Thyroid gland (tissue), 4 donors: ENCODE results near the gene BLNK. TPM values are rescaled to one million over a fixed set of nuclear protein-coding genes. Genes with fewer than 3 reads are reported as not detected.

Experiments
- DNase-seq, 2 donors: peaks; one replicate each; pipeline ENCODE4 v3.0.0-alpha.2; 2019
- H3K27ac ChIP-seq, 3 donors: fragments of 200-600 bp; sonication (generic); 1 replicate in 2 of 3; 2 replicates in 1 of 3; pipeline ENCODE4 v1.5.1; 2016 to 2019; ENCODE audit warnings: mild to moderate bottlenecking in 1 of 3, moderate library complexity in 1 of 3
- H3K27me3 ChIP-seq: fragments of 200-600 bp; sonication (generic); one replicate; pipeline ENCODE4 v1.5.1; 2019
- H3K36me3 ChIP-seq, 2 donors: fragments of 200-600 bp; sonication (generic); one replicate each; pipeline ENCODE4 v1.5.1; 2016 to 2019
- H3K4me1 ChIP-seq, 2 donors: fragments of 200-600 bp; sonication (generic); one replicate each; pipeline ENCODE4 v1.5.1; 2017 to 2019
- H3K4me3 ChIP-seq, 3 donors: fragments of 200-600 bp; sonication (generic); replicated peaks in 1 of 3; 1 replicate in 2 of 3; 2 replicates in 1 of 3; pipeline ENCODE4 v1.5.1; 2016; ENCODE audit warnings: mild to moderate bottlenecking in 1 of 3
- H3K9me3 ChIP-seq: fragments of 200-600 bp; sonication (generic); one replicate; pipeline ENCODE4 v1.5.1; 2017
- POLR2A ChIP-seq, 2 donors: fragments of 450-650 bp; IDR thresholded peaks; one replicate each; pipeline ENCODE4 v1.6.1; 2017; ENCODE audit warnings: antibody characterized with exemption in 2 of 2, mild to moderate bottlenecking in 2 of 2, moderate library complexity in 1 of 2
- WGBS, 2 donors: methylation state at CpG; one replicate each; pipeline ENCODE4 v1.1.5; 2017; 5-methylcytosine and 5-hydroxymethylcytosine counted together
- intact Hi-C: fragments of 100-400 bp; cut with DNase I; formaldehyde crosslinking; loops from one replicate; pipeline ENCODE4 v1.15.1; 2023
- total RNA-seq, 4 donors: library from RNA; depleted of rRNA; stranded (reverse); fragments of >200 nt; gene quantifications; one replicate each; pipeline ENCODE4 v1.2.3, GENCODE V29; 2016
- TF ChIP-seq, protein P1 (sequence below), 6 experiments: fragments of 200-600 bp in 3 of 6; fragments of 450-650 bp in 3 of 6; sonication (generic) in 3 of 6; IDR thresholded peaks; one replicate each; pipeline ENCODE4 v1.5.1; 2016 to 2019; ENCODE audit warnings: antibody characterized with exemption in 6 of 6, mild to moderate bottlenecking in 2 of 6, inconsistent platforms in 1 of 6, moderate library complexity in 1 of 6

Gene BLNK
- total RNA-seq, 4 donors from 2014 or later = 5.8 to 36.9 (median 25.7) TPM

DNA sequence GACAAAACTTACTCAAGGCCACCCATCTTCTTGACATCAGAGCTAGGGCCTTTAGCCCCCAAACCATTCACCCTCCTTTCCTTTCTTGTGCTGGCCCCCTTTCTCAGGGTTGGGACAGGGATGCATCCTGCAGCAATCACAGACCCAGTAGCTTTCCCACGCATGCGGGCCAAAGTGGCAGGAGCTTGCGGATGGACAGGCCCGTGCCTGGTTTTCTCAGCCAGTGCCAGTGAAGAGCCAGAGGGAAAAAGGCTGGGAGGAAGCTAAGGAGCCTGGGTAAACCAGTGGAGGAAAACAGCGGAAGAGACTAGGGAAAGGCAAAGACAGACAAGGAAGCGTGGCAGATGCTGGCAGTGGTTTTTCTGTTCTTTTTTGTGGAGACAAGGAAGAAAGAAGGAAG is 5.1 kb upstream of the BLNK start:
- Histone ChIP-seq H3K4me3 (no peak overlapping the region), H3K9me3 (no peaks in the 10 kb centered on the region), H3K27me3 (no peaks in the 10 kb centered on the region), H3K36me3 (no peaks in the 10 kb centered on the region), H3K27ac (peak overlapping the region; percentile 70 to 85 (median 81)), H3K4me1 (peaks cover 22 to 38% of the 10 kb centered on the region in 2 donors)
- no peak for TF ChIP-seq POLR2A (IDR thresholded peaks at IDR 0.05)
- TF ChIP-seq, protein P1, sequence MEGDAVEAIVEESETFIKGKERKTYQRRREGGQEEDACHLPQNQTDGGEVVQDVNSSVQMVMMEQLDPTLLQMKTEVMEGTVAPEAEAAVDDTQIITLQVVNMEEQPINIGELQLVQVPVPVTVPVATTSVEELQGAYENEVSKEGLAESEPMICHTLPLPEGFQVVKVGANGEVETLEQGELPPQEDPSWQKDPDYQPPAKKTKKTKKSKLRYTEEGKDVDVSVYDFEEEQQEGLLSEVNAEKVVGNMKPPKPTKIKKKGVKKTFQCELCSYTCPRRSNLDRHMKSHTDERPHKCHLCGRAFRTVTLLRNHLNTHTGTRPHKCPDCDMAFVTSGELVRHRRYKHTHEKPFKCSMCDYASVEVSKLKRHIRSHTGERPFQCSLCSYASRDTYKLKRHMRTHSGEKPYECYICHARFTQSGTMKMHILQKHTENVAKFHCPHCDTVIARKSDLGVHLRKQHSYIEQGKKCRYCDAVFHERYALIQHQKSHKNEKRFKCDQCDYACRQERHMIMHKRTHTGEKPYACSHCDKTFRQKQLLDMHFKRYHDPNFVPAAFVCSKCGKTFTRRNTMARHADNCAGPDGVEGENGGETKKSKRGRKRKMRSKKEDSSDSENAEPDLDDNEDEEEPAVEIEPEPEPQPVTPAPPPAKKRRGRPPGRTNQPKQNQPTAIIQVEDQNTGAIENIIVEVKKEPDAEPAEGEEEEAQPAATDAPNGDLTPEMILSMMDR (IDR thresholded peaks at IDR 0.05) = no peak
- 88 to 91% methylated on average over 6 of the region's 6 CpGs for WGBS, 2 donors
- peak in 1 of 2 donors; percentile 12 for DNase-seq
- intact Hi-C loops = no loop called here

DNA sequence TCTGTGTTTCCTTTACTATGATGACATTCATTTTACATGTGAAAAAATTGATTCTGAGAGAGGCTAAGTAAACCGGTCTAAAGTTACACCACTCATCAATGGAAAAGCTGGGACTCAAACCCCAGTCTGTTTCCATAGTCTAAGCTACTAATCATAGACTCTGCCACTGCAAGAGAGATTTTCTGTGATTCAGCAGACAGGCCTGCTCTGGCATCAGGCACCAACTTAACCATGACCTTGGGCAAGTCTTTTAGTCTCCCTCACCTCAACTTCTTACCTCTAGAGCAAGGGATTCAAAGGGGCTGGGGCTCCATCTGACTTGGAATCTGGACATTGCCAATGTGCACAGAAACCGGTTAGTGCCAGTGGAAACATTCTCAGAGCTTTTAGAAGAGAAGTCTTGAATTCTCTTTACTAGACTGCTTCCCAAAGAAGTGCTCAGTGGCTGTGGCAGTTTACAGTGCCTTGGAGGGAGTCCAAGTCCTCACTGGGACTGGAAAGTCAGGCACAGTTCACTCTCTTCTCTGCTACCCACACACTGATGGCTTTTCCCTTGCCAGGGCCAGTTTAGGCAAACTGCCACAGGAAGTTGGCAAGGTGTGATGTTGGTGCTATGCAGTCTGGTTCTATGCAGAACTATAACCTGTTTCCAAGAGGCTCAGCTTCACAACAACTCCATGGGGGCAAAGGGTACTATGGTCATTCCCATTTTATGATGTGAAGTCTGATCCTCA is 4.5 kb upstream of the BLNK start:
- H3K27ac ChIP-seq = peak overlapping the region; percentile 70 to 85 (median 81)
- DNase-seq = peak; percentile 97
- H3K4me1 ChIP-seq = peaks cover 25 to 42% of the 10 kb centered on the region in 2 donors

DNA sequence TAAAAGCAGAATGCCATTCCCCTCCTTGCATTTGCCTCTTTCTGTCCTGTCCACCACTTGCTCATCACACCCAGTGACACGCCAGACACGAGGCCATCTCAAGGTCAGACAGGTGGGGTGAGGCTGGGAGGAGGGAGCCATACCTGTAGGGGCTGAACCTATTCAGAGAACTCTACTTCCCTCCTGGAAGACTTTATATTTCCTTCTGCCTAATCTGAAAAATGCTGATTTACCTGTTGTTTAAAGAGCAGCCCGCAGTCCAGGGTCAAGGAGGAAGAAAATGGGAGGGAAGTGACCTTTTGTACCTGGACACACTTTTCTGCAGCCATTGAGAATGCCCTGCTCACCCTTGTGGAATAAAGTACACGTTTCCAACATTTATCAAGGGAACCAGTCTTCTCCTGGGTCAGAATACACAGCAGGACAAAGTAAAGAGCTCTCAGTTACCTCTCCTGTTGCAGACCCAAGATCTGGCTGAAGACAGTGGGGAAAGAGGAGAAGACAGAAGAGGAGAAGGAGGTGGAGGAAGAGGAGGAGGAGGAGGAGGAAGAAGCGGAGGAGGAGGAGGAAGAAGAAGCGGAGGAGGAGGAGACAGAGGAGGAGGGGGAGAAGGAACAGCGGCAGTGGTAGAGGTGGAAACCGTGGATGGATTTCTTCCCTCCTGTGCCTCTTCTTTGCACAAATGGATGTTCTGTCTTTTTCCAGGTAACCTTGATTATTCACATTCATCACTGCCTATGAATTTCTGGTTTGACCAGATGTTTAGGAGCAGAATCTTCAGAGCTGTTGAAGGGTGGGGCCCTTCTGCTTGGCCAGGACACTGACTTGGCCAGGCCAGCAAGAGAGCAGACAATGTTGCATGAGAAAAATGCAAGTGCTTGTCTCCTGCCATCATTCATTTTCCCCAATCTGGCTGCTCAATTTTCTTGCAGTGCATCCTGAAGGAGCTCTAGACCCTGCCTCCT is 1.2 kb upstream of the BLNK start:
- intact Hi-C loops = no loop called here
- Histone ChIP-seq H3K9me3 (no peaks in the 10 kb centered on the region), H3K27ac (peak overlapping the region; percentile 89 to 92 (median 90)), H3K4me3 (no peak overlapping the region), H3K27me3 (no peaks in the 10 kb centered on the region), H3K4me1 (peaks cover 40 to 64% of the 10 kb centered on the region in 2 donors), H3K36me3 (no peaks in the 10 kb centered on the region)
- 53 to 57% methylated on average over 8 of the region's 8 CpGs for WGBS, 2 donors
- DNase-seq = peak; percentile 55 to 66
- TF ChIP-seq POLR2A (IDR thresholded peaks at IDR 0.05) = peak in 1 of 2 donors; percentile 39
- TF ChIP-seq, protein P1 (IDR thresholded peaks at IDR 0.05) = no peak

More for the DNA sequence above, 4.5 kb upstream of the BLNK start:
- Histone ChIP-seq H3K27me3 (no peaks in the 10 kb centered on the region), H3K9me3 (no peaks in the 10 kb centered on the region), H3K4me3 (no peak overlapping the region), H3K36me3 (no peaks in the 10 kb centered on the region)
- WGBS, 2 donors = 47 to 54% methylated on average over 2 of the region's 2 CpGs
- TF ChIP-seq POLR2A (IDR thresholded peaks at IDR 0.05) = no peak
- TF ChIP-seq, protein P1 (IDR thresholded peaks at IDR 0.05) = no peak
- intact Hi-C loops = no loop called here

DNA sequence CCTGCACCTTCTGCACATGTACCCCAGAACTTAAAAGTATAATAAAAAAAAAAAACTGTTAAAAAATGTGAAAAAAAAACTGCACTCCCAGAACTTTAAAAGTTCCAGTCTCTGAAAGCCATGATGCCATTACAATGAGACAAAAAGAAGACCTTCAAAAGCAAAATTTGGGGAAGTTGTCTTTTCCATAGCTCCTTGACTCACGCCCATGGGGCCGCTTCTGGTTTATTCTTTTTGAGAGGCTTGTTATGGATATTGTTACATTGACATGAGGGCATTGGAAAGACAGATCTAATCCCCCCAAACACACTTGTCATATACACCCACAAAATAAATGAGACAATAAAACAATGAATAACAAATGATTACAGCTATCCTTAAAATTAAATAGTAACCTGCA is 798 bp downstream of the BLNK start:
- intact Hi-C loops = no loop called here
- WGBS, 2 donors = 74 to 76% methylated on average over 2 of the region's 2 CpGs
- no peaks in the 10 kb centered on the region for H3K9me3 ChIP-seq
- H3K27ac ChIP-seq = peak overlapping the region; percentile 86 to 92 (median 90)
- H3K36me3 ChIP-seq = no peaks in the 10 kb centered on the region
- no peaks in the 10 kb centered on the region for H3K27me3 ChIP-seq
- no peak overlapping the region for H3K4me3 ChIP-seq
- no peak for TF ChIP-seq POLR2A (IDR thresholded peaks at IDR 0.05)
- TF ChIP-seq, protein P1 (IDR thresholded peaks at IDR 0.05) = no peak
- peaks cover 47 to 54% of the 10 kb centered on the region in 2 donors for H3K4me1 ChIP-seq
- no peak for DNase-seq
